BLaER1 treated with 17β-estradiol and CSF1 and Interleukin-3, amounts not matched to agents 10 nM and 100 nM (cell line): ENCODE results near the gene DLG2.

Experiments used
- H3K27ac ChIP-seq, 11 experiments: shearing (Covaris generic); formaldehyde crosslinking; 2 replicates each; pipeline ENCODE4 v1.8.1; 2022
- H3K27me3 ChIP-seq, 11 experiments: shearing (Covaris generic); formaldehyde crosslinking; 2 replicates each; pipeline ENCODE4 v1.8.1; 2022
- H3K36me3 ChIP-seq, 11 experiments: shearing (Covaris generic); formaldehyde crosslinking; 2 replicates each; pipeline ENCODE4 v1.8.1; 2022
- H3K4me1 ChIP-seq, 10 experiments: shearing (Covaris generic); formaldehyde crosslinking; 2 replicates each; pipeline ENCODE4 v1.8.1; 2022
- H3K4me2 ChIP-seq, 11 experiments: shearing (Covaris generic); formaldehyde crosslinking; 2 replicates each; pipeline ENCODE4 v1.8.1; 2022
- H3K4me3 ChIP-seq, 10 experiments: shearing (Covaris generic); formaldehyde crosslinking; 2 replicates each; pipeline ENCODE4 v1.8.1; 2022
- H3K9ac ChIP-seq, 11 experiments: shearing (Covaris generic); formaldehyde crosslinking; 2 replicates each; pipeline ENCODE4 v1.8.1; 2022
- H3K9me3 ChIP-seq, 11 experiments: shearing (Covaris generic); formaldehyde crosslinking; replicated peaks in 1 of 11; 2 replicates each; pipeline ENCODE4 v1.8.1; 2022
- H4K20me1 ChIP-seq, 11 experiments: shearing (Covaris generic); formaldehyde crosslinking; 2 replicates each; pipeline ENCODE4 v1.8.1; 2022
- Cebpa-rat ChIP-seq, 11 experiments: shearing (Covaris generic); IDR thresholded peaks; 2 replicates each; pipeline ENCODE4 v1.8.1; 2022

The DLG2 gene

GRCh38 chr11:85313741-85314140, 313.4 kb downstream of the DLG2 start:
- Histone ChIP-seq H3K27ac (no peak overlapping the region), H4K20me1 (no peaks in the 10 kb centered on the region), H3K4me2 (peak overlapping the region in 1 of 11 experiments; percentile 15; a peak in 4 of 22 replicates), H3K36me3 (no peaks in the 10 kb centered on the region), H3K4me3 (no peak overlapping the region), H3K9me3 (no peaks in the 10 kb centered on the region), H3K4me1 (peaks cover 38 to 65% (median 49%) of the 10 kb centered on the region in 10 experiments), H3K9ac (no peak overlapping the region), H3K27me3 (no peaks in the 10 kb centered on the region)
- no peak for TF ChIP-seq Cebpa-rat (IDR thresholded peaks at IDR 0.05)

GRCh38 chr11:85310479-85310878, 316.7 kb downstream of the DLG2 start:
- Histone ChIP-seq H3K9ac (no peak overlapping the region), H3K4me1 (peaks cover 6 to 34% (median 18%) of the 10 kb centered on the region in 10 experiments), H3K4me3 (no peak overlapping the region), H3K27me3 (no peaks in the 10 kb centered on the region), H3K27ac (peak overlapping the region in 2 of 11 experiments; percentile 24 to 28; a peak in 2 of 22 replicates), H4K20me1 (no peaks in the 10 kb centered on the region), H3K4me2 (peak overlapping the region in 10 of 11 experiments; percentile 6 to 51 (median 18); a peak in 10 of 22 replicates), H3K9me3 (no peaks in the 10 kb centered on the region), H3K36me3 (no peaks in the 10 kb centered on the region)
- no peak for TF ChIP-seq Cebpa-rat (IDR thresholded peaks at IDR 0.05)

DNA sequence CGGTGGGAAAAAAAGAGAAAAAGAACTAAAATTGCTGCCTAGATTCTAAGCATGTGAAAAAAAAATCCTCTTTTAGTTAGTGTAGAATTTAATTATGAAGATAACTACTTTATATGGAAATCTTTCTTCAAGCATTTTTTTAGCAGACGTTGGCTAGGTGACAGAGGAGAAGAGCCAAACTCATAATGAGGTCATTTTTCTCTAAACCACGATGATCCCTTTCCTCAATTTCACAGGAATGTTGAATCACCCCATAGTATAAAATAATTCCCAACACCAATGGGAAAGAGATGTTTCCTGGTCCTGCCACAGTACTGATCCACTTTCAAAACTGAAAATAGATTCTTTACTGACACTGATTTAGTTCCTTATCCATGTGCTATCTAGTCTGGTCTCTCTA, 319.8 kb downstream of the DLG2 start:
- Histone ChIP-seq H3K36me3 (no peaks in the 10 kb centered on the region), H3K4me2 (no peak overlapping the region), H3K9ac (no peak overlapping the region), H3K4me3 (no peak overlapping the region), H3K4me1 (peaks cover 0 to 17% (median 6%) of the 10 kb centered on the region in 10 experiments; a peak in 12 of 20 replicates), H3K9me3 (no peaks in the 10 kb centered on the region), H4K20me1 (no peaks in the 10 kb centered on the region), H3K27ac (no peak overlapping the region), H3K27me3 (no peaks in the 10 kb centered on the region)
- TF ChIP-seq Cebpa-rat (IDR thresholded peaks at IDR 0.05), result no peak

- H3K9ac ChIP-seq, result no peak overlapping the region
- H3K36me3 ChIP-seq, result no peaks in the 10 kb centered on the region
- H3K4me3 ChIP-seq, result no peak overlapping the region
- H4K20me1 ChIP-seq, result no peaks in the 10 kb centered on the region
- H3K27me3 ChIP-seq, result no peaks in the 10 kb centered on the region
- H3K9me3 ChIP-seq, result no peaks in the 10 kb centered on the region
- H3K27ac ChIP-seq, result no peak overlapping the region
- TF ChIP-seq Cebpa-rat (IDR thresholded peaks at IDR 0.05), result no peak
- no peak overlapping the region for H3K4me2 ChIP-seq
- peaks cover 0 to 9% (median 0%) of the 10 kb centered on the region in 10 experiments; a peak in 4 of 20 replicates for H3K4me1 ChIP-seq
Measured at GRCh38 chr11:85301895-85302678, 325.1 kb downstream of the DLG2 start.

DNA sequence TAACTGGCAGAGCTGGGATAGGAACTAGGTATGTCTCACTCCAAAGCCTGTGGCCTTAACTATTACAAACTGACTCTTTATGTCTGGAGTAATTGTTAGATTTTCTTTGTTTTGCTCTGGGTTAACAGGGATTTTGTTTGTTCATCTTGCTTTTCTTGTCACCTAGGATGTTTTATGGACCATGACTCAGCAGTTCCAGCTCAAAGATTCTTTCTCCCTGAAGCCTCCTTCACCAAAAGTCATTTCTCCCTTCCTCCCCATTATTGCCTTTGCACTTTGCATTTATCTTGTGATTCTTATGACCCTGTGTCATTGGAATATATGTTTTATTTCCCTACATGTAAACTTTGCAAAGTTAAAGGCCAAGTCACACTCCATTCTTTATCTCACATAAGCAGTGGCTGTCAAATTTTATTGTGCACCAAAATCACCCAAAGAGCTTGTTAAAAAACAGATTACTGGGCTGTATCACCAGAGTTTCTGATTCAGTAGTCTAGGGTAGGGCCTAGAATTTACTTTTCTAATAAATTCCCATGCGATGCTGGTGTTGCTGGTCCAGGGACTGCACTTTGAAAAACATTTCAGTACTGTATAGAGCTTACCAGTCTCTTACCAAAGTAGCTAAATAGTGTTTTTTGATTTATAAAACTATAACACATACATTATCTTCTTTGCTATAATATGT, 327.7 kb downstream of the DLG2 start:
- Histone ChIP-seq H3K9ac (no peak overlapping the region), H3K27ac (peak overlapping the region in 3 of 11 experiments; percentile 8 to 59 (median 27); a peak in 3 of 22 replicates), H3K9me3 (no peaks in the 10 kb centered on the region), H4K20me1 (no peaks in the 10 kb centered on the region), H3K4me2 (peak overlapping the region in 4 of 11 experiments; percentile 9 to 43 (median 12); a peak in 3 of 22 replicates), H3K4me3 (no peak overlapping the region), H3K4me1 (peaks cover 0 to 9% (median 0%) of the 10 kb centered on the region in 10 experiments; a peak in 4 of 20 replicates), H3K36me3 (no peaks in the 10 kb centered on the region), H3K27me3 (no peaks in the 10 kb centered on the region)
- no peak for TF ChIP-seq Cebpa-rat (IDR thresholded peaks at IDR 0.05)

DNA sequence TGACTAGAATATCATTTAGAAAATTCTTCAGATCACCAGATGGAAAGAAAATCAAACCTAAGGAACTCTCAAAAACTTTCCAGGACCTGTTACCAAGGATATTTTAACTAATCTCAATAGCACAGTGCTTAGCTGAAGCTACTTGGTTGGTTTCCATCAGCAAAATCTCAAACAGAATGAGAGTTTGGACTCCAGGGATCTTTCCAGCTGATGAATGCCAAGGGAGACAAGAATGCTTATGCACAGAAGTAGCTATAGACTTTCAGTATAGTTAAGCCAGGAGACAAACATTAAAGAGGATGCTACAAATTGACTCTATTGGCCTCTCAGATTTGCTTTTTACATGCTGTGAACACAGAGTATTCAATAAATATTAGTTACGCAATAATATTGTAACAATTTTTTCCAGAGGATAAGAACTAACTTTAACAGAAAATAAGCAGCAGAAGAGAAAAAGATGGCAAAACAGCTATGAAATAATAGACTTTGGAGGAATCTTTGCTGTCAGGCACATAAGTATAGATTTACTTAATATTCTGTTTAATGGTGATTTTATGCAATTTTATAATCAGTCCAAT, 331.4 kb downstream of the DLG2 start:
- H4K20me1 ChIP-seq, result no peaks in the 10 kb centered on the region
- TF ChIP-seq Cebpa-rat (IDR thresholded peaks at IDR 0.05), result peak in 5 of 11 experiments; percentile 40 to 79 (median 54); a peak in 7 of 22 replicates
- H3K4me2 ChIP-seq, result no peak overlapping the region
- no peak overlapping the region for H3K27ac ChIP-seq
- H3K9ac ChIP-seq, result no peak overlapping the region
- H3K9me3 ChIP-seq, result no peaks in the 10 kb centered on the region
- no peaks in the 10 kb centered on the region for H3K27me3 ChIP-seq
- H3K36me3 ChIP-seq, result no peaks in the 10 kb centered on the region
- H3K4me3 ChIP-seq, result no peak overlapping the region
- H3K4me1 ChIP-seq, result peaks cover 0 to 9% (median 0%) of the 10 kb centered on the region in 10 experiments; a peak in 4 of 20 replicates

- Histone ChIP-seq H3K9ac (no peak overlapping the region), H4K20me1 (no peaks in the 10 kb centered on the region), H3K27ac (peak overlapping the region in 4 of 11 experiments; percentile 15 to 39 (median 26); a peak in 7 of 22 replicates), H3K27me3 (no peaks in the 10 kb centered on the region), H3K4me1 (peaks cover 0 to 42% (median 8%) of the 10 kb centered on the region in 10 experiments; a peak in 12 of 20 replicates), H3K4me2 (peak overlapping the region in 6 of 11 experiments; percentile 17 to 62 (median 37); a peak in 8 of 22 replicates), H3K36me3 (no peaks in the 10 kb centered on the region), H3K9me3 (peaks cover 0 to 4% (median 0%) of the 10 kb centered on the region in 11 experiments; a peak in 2 of 22 replicates), H3K4me3 (no peak overlapping the region)
- TF ChIP-seq Cebpa-rat (IDR thresholded peaks at IDR 0.05), result no peak
Measured at GRCh38 chr11:85281550-85281949, 345.6 kb downstream of the DLG2 start.

DNA sequence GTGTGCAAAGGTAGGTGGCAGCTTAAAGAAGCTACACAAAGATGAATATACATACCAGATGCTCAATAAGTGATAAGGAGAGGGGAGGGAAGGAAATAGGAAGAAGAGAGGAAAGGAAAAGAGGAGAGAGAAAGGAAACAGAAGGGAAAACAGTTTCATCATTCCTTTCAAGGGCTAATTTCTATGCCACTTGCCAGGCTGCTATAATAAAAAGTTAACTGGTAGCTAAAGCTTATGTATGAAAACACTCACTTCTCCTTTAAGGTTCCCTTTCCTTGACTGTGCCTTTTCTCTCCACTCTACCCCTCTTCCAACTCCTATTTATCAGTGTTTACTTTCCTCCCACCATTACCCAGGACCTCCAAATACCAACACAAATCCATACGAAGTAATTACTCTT, 347.9 kb downstream of the DLG2 start:
- Histone ChIP-seq H3K9me3 (peaks cover 0 to 4% (median 0%) of the 10 kb centered on the region in 11 experiments; a peak in 2 of 22 replicates), H3K27ac (no peak overlapping the region), H3K9ac (no peak overlapping the region), H3K36me3 (no peaks in the 10 kb centered on the region), H3K4me1 (peaks cover 0 to 42% (median 8%) of the 10 kb centered on the region in 10 experiments; a peak in 12 of 20 replicates), H3K4me3 (no peak overlapping the region), H3K4me2 (peak overlapping the region in 2 of 11 experiments; percentile 28 to 50; a peak in 4 of 22 replicates), H4K20me1 (no peaks in the 10 kb centered on the region), H3K27me3 (no peaks in the 10 kb centered on the region)
- TF ChIP-seq Cebpa-rat (IDR thresholded peaks at IDR 0.05), result no peak

- H3K4me2 ChIP-seq, result no peak overlapping the region
- H4K20me1 ChIP-seq, result no peaks in the 10 kb centered on the region
- TF ChIP-seq Cebpa-rat (IDR thresholded peaks at IDR 0.05), result no peak
- H3K4me3 ChIP-seq, result no peak overlapping the region
- H3K27me3 ChIP-seq, result no peaks in the 10 kb centered on the region
- no peak overlapping the region for H3K27ac ChIP-seq
- H3K4me1 ChIP-seq, result peaks cover 0 to 42% (median 8%) of the 10 kb centered on the region in 10 experiments; a peak in 12 of 20 replicates
- H3K9ac ChIP-seq, result no peak overlapping the region
- H3K36me3 ChIP-seq, result no peaks in the 10 kb centered on the region
- peaks cover 0 to 6% (median under 1%) of the 10 kb centered on the region in 11 experiments; a peak in 6 of 22 replicates for H3K9me3 ChIP-seq
Measured at GRCh38 chr11:85277693-85278092, 349.5 kb downstream of the DLG2 start.
